ENCODE measurements around the gene GZMM.

Gene GZMM

DNA sequence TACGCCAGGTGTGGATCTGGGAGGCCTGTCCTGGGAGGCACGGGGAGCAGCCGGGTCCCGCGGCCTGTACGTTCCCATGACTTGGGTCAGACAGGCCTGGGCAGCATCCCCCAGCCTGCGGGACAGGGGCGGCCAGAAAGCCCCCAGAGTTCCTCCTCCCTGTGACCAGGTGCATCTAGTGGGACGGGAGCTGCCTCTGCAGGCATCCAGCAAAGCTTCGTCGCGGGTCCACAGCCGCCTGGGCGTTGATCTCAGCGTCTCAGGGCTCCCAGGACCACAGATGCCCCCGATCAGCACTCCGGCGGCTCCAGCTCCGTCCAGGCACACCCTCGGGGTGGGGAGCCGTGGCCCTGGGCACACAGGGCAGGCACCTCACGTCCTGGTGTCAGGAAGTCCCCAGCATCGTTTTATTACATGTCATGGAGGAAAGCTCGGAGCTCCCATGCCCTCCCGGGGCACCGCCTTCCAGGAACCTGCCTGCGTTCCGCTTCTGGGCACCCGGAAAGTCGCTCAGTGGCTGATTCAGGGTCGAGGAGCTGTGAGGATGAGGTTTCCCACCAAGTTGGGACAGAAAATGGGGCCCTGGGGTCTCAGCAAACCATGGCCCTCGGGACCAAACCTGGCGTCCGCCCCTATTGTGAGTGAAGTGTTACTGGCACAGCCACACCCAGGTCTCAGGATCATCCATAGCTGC is 1.5 kb upstream of the GZMM start:
- no peak for DNase-seq (ENCODE audit: extremely low read depth, insufficient read length)
- peaks cover 8% of the 10 kb centered on the region for H3K36me3 ChIP-seq (ENCODE audit: control insufficient read depth, insufficient read depth, low read length)
- TF ChIP-seq, protein P1, sequence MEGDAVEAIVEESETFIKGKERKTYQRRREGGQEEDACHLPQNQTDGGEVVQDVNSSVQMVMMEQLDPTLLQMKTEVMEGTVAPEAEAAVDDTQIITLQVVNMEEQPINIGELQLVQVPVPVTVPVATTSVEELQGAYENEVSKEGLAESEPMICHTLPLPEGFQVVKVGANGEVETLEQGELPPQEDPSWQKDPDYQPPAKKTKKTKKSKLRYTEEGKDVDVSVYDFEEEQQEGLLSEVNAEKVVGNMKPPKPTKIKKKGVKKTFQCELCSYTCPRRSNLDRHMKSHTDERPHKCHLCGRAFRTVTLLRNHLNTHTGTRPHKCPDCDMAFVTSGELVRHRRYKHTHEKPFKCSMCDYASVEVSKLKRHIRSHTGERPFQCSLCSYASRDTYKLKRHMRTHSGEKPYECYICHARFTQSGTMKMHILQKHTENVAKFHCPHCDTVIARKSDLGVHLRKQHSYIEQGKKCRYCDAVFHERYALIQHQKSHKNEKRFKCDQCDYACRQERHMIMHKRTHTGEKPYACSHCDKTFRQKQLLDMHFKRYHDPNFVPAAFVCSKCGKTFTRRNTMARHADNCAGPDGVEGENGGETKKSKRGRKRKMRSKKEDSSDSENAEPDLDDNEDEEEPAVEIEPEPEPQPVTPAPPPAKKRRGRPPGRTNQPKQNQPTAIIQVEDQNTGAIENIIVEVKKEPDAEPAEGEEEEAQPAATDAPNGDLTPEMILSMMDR (IDR thresholded peaks at IDR 0.05; ENCODE audit: insufficient read depth, low read length, poor library complexity, severe bottlenecking) = no peak
- no peaks in the 10 kb centered on the region for H3K27me3 ChIP-seq (replicated peaks; ENCODE audit: control insufficient read depth, insufficient read depth, low read length)
- H3K4me3 ChIP-seq (replicated peaks; ENCODE audit: low read depth, low read length) = no peak overlapping the region

DNA sequence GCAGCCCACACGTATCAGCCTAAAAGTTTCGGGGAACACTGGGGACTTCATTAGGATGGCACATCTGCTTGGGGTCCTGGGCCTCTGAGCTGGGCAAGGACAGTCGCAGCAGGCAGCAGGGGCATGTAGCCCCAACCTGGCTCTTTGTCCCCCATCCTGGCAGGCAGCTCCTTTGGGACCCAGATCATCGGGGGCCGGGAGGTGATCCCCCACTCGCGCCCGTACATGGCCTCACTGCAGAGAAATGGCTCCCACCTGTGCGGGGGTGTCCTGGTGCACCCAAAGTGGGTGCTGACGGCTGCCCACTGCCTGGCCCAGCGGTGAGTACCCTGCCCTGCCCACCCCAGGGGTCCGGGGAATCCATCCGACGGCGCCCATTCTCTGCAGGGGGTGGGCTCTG is 3.3 kb downstream of the GZMM start:
- no peak for DNase-seq (ENCODE audit: extremely low read depth, insufficient read length)
- TF ChIP-seq, protein P1 (IDR thresholded peaks at IDR 0.05; ENCODE audit: insufficient read depth, low read length, poor library complexity, severe bottlenecking) = no peak
- Histone ChIP-seq H3K36me3 (ENCODE audit: control insufficient read depth, insufficient read depth, low read length) (peaks cover 2% of the 10 kb centered on the region; the same call in 1 of the 2 replicates), H3K4me3 (replicated peaks; ENCODE audit: low read depth, low read length) (no peak overlapping the region), H3K27me3 (replicated peaks; ENCODE audit: control insufficient read depth, insufficient read depth, low read length) (no peaks in the 10 kb centered on the region)

DNA sequence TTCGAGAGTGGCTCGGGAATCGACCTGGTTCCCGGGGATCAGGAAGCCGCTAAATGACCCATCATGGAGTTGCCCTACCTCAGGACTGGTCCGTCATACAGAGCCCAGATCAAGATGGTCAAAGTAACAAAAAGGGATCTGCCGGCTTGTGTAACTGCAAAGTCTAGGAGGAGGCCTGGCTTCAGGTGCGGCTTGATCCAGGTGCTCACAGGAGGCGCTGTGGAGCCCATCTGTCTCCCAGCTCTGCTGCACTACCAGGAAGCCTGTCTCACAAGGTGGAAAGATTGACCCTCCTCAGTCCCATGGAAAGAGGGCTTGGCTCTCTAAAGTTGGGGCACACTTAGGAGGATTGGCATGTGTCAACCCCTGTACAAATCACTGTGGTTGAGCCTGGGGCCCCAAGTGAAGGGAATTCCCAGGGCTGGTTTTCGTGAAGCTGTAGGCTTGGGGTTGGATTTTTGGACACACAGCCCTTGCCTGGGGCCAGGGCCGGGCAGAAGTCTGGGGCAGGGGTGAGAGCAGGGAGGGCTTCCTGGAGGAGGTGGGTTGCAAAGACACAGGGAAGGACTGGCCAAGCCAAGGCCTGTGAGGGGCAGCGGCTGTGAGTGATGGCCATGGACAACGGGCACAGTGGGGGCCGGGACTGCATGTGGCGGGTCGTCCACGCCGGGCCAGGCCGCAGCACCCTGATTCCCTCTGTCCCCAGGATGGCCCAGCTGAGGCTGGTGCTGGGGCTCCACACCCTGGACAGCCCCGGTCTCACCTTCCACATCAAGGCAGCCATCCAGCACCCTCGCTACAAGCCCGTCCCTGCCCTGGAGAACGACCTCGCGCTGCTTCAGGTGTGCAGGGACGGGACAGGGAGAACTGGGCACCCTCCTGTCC is 4.2 kb downstream of the GZMM start:
- no peaks in the 10 kb centered on the region; the same call in 1 of the 2 replicates for H3K36me3 ChIP-seq (ENCODE audit: control insufficient read depth, insufficient read depth, low read length)

DNA sequence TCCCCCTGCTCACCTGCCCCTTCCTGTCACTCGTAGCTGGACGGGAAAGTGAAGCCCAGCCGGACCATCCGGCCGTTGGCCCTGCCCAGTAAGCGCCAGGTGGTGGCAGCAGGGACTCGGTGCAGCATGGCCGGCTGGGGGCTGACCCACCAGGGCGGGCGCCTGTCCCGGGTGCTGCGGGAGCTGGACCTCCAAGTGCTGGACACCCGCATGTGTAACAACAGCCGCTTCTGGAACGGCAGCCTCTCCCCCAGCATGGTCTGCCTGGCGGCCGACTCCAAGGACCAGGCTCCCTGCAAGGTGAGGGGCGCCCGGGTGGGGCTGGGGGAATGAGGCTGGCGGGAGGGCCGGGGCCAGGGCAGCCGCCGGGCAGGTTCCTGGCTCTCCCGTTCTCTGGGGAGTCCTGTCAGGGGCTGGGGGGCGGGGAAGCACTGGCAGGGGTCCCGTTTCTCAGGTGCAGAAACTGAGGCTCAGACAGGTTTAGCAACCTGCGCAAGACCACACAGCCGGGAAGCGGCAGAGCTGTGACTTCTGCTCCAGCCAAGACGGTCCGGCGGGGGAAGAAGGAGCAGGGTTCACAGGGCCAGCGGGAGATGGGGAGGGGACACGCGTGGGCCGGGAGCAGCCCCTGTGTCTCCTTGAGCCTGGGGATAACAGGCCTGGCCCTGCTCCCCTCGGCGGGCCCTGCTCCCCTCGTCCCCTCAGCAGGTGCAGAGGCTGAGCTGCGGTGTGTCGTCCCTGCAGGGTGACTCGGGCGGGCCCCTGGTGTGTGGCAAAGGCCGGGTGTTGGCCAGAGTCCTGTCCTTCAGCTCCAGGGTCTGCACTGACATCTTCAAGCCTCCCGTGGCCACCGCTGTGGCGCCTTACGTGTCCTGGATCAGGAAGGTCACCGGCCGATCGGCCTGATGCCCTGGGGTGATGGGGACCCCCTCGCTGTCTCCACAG is 5.3 kb downstream of the GZMM start:
- Histone ChIP-seq H3K36me3 (ENCODE audit: control insufficient read depth, insufficient read depth, low read length) (no peaks in the 10 kb centered on the region), H3K27me3 (replicated peaks; ENCODE audit: control insufficient read depth, insufficient read depth, low read length) (no peaks in the 10 kb centered on the region), H3K4me3 (replicated peaks; ENCODE audit: low read depth, low read length) (no peak overlapping the region)
- DNase-seq (ENCODE audit: extremely low read depth, insufficient read length) = no peak
- TF ChIP-seq, protein P1 (IDR thresholded peaks at IDR 0.05; ENCODE audit: insufficient read depth, low read length, poor library complexity, severe bottlenecking) = no peak

More for the DNA sequence above, 4.2 kb downstream of the GZMM start:
- no peak overlapping the region for H3K4me3 ChIP-seq (replicated peaks; ENCODE audit: low read depth, low read length)
- DNase-seq (ENCODE audit: extremely low read depth, insufficient read length) = no peak
- TF ChIP-seq, protein P1 (IDR thresholded peaks at IDR 0.05; ENCODE audit: insufficient read depth, low read length, poor library complexity, severe bottlenecking) = no peak
- no peaks in the 10 kb centered on the region for H3K27me3 ChIP-seq (replicated peaks; ENCODE audit: control insufficient read depth, insufficient read depth, low read length)

DNA sequence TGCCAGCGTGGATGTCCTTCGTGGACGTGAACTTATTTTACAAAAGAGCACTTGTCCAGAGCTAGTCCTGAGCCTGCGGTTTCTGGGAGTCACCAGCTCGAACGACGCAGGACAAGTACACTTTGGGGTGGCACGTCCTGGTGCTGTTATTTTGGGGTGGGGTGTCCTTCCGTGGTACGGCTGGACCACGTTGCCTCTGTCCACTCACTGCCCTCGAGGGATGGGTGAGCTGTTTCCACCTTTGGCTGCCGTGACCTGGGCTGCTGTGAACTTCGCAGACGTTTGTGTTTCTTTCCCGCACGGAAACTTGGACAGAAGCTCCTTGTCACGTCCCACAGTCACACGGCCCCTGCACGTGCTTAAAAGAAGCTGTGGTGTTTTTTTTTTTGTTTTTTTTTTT is 11.0 kb downstream of the GZMM start:
- TF ChIP-seq, protein P1 (IDR thresholded peaks at IDR 0.05; ENCODE audit: insufficient read depth, low read length, poor library complexity, severe bottlenecking) = no peak
- H3K36me3 ChIP-seq (ENCODE audit: control insufficient read depth, insufficient read depth, low read length) = no peaks in the 10 kb centered on the region
- H3K27me3 ChIP-seq (replicated peaks; ENCODE audit: control insufficient read depth, insufficient read depth, low read length) = no peaks in the 10 kb centered on the region
- DNase-seq (ENCODE audit: extremely low read depth, insufficient read length) = no peak
- H3K4me3 ChIP-seq (replicated peaks; ENCODE audit: low read depth, low read length) = no peak overlapping the region

Data from GM06990 (cell line).